Stimulated activated CD8-positive, alpha-beta memory T cell treated with anti-CD3 and anti-CD28 coated beads, Interleukin-7, amount 100 ng/mL, for 1 hour (primary cell): ENCODE results near the gene CTR9.
A peak's percentile ranks its signal among the peaks of the same experiment; 100 is the strongest.

ENCODE experiments used
- DNase-seq, 2 donors: peaks; one replicate each; pipeline ENCODE4 v3.0.0-alpha.2; 2020; ENCODE audit warnings: low read depth in 2 of 2

The CTR9 gene

GRCh38 chr11:10780040-10780439 lies 29.0 kb downstream of the CTR9 start:
- DNase-seq = no peak

- no peak for DNase-seq
Observed at GRCh38 chr11:10784232-10785145, 33.4 kb downstream of the CTR9 start.

- DNase-seq = no peak
Observed at GRCh38 chr11:10785146-10785474, 34.1 kb downstream of the CTR9 start.

GRCh38 chr11:10786451-10786850 lies 35.4 kb downstream of the CTR9 start:
- DNase-seq = no peak

GRCh38 chr11:10792385-10793068 lies 41.5 kb downstream of the CTR9 start:
- DNase-seq = peak; percentile 61 to 79

- no peak for DNase-seq
Observed at GRCh38 chr11:10793470-10794255, 42.6 kb downstream of the CTR9 start.

GRCh38 chr11:10796191-10796590 lies 45.1 kb downstream of the CTR9 start:
- DNase-seq = no peak

GRCh38 chr11:10797001-10797400 lies 46.0 kb downstream of the CTR9 start:
- DNase-seq = no peak

- no peak for DNase-seq
Observed at GRCh38 chr11:10797531-10797930, 46.5 kb downstream of the CTR9 start.

- DNase-seq = no peak
Observed at GRCh38 chr11:10798330-10798928, 47.4 kb downstream of the CTR9 start.

GRCh38 chr11:10800292-10800691 lies 49.2 kb downstream of the CTR9 start:
- DNase-seq = no peak

GRCh38 chr11:10803676-10804075 lies 52.6 kb downstream of the CTR9 start:
- no peak for DNase-seq

- DNase-seq = no peak
Observed at GRCh38 chr11:10805741-10806140, 54.7 kb downstream of the CTR9 start.

- no peak for DNase-seq
Observed at GRCh38 chr11:10806206-10806605, 55.2 kb downstream of the CTR9 start.

- peak in 1 of 2 donors; percentile 1 for DNase-seq
Observed at GRCh38 chr11:10807493-10808234, 56.6 kb downstream of the CTR9 start.

GRCh38 chr11:10808235-10808552 lies 57.1 kb downstream of the CTR9 start:
- DNase-seq = peak in 1 of 2 donors; percentile 6

GRCh38 chr11:10808553-10809372 lies 57.7 kb downstream of the CTR9 start, which contains the start of gene EIF4G2:
Gene EIF4G2, minus strand, starts transcription at chr11:10808926.
- DNase-seq = peak; percentile 93 to 96

- peak; percentile 13 to 14 for DNase-seq
Observed at GRCh38 chr11:10809373-10810160, 58.5 kb downstream of the CTR9 start.

- no peak for DNase-seq
Observed at GRCh38 chr11:10813945-10814344, 62.9 kb downstream of the CTR9 start.

- DNase-seq = no peak
Observed at GRCh38 chr11:10818594-10818993, 67.5 kb downstream of the CTR9 start.
